KMS-11 (cell line): Measurements from ENCODE around the gene GAB2.

Experiments used
- H2AFZ ChIP-seq: fragments of 200-600 bp; sonication (generic); 2 replicates; pipeline ENCODE4 v1.6.1; 2016; ENCODE audit warnings: antibody characterized with exemption, mixed run types, low read depth
- H3K27ac ChIP-seq: fragments of 200-600 bp; sonication (generic); 2 replicates; pipeline ENCODE4 v1.6.1; 2016; ENCODE audit warnings: mild to moderate bottlenecking, mixed run types
- H3K27me3 ChIP-seq: fragments of 200-600 bp; sonication (generic); 2 replicates; pipeline ENCODE4 v1.6.1; 2017; ENCODE audit warnings: mild to moderate bottlenecking, low read depth, mixed run types, moderate library complexity; ENCODE audit not compliant: insufficient read depth
- H3K36me3 ChIP-seq: fragments of 200-600 bp; sonication (generic); 2 replicates; pipeline ENCODE4 v1.6.1; 2017; ENCODE audit warnings: mild to moderate bottlenecking, mixed run types; ENCODE audit not compliant: insufficient read depth
- H3K4me1 ChIP-seq: fragments of 200-600 bp; sonication (generic); 2 replicates; pipeline ENCODE4 v1.6.1; 2016; ENCODE audit warnings: mild to moderate bottlenecking, low read depth, mixed run types; ENCODE audit not compliant: poor library complexity, severe bottlenecking
- H3K4me2 ChIP-seq: fragments of 200-600 bp; sonication (generic); 2 replicates; pipeline ENCODE4 v1.7.0; 2016; ENCODE audit warnings: mild to moderate bottlenecking, mixed run types
- H3K4me3 ChIP-seq: fragments of 200-600 bp; sonication (generic); IDR thresholded peaks from 2 replicates; pipeline ENCODE4 v1.6.1; 2017; ENCODE audit warnings: low read depth, low read length, mixed read lengths; ENCODE audit not compliant: insufficient read depth
- H3K79me2 ChIP-seq: fragments of 200-600 bp; sonication (generic); 2 replicates; pipeline ENCODE4 v1.6.1; 2016; ENCODE audit warnings: low read depth, mixed run types; ENCODE audit not compliant: insufficient read depth
- H3K9ac ChIP-seq: fragments of 200-600 bp; sonication (generic); 2 replicates; pipeline ENCODE4 v1.6.1; 2016; ENCODE audit warnings: mild to moderate bottlenecking, mixed run types
- H4K20me1 ChIP-seq: fragments of 200-600 bp; sonication (generic); 2 replicates; pipeline ENCODE4 v1.6.1; 2016; ENCODE audit warnings: mild to moderate bottlenecking, mixed run types; ENCODE audit not compliant: insufficient read depth
- CTCF ChIP-seq: fragments of 200-600 bp; sonication (generic); conservative IDR thresholded peaks from 2 replicates; pipeline ENCODE4 v1.6.1; 2017; ENCODE audit warnings: low read depth, mild to moderate bottlenecking, antibody characterized with exemption, low read length, moderate library complexity, mixed read lengths

Gene GAB2

GRCh38 chr11:78339945-78340344, 77.7 kb downstream of the GAB2 start:
- Histone ChIP-seq H3K4me1 (no peaks in the 10 kb centered on the region), H4K20me1 (no peaks in the 10 kb centered on the region), H3K27ac (no peak overlapping the region), H3K4me3 (no peak overlapping the region), H3K79me2 (no peaks in the 10 kb centered on the region), H3K9ac (no peak overlapping the region), H3K27me3 (no peaks in the 10 kb centered on the region), H2AFZ (no peak overlapping the region), H3K4me2 (no peak overlapping the region), H3K36me3 (no peaks in the 10 kb centered on the region)
- no peak for TF ChIP-seq CTCF

- no peak overlapping the region for H3K4me2 ChIP-seq
- no peak for TF ChIP-seq CTCF
- no peaks in the 10 kb centered on the region for H3K27me3 ChIP-seq
- H3K27ac ChIP-seq, result no peak overlapping the region
- H4K20me1 ChIP-seq, result no peaks in the 10 kb centered on the region
- H2AFZ ChIP-seq, result no peak overlapping the region
- no peaks in the 10 kb centered on the region for H3K4me1 ChIP-seq
- H3K9ac ChIP-seq, result no peak overlapping the region
- H3K36me3 ChIP-seq, result no peaks in the 10 kb centered on the region
- H3K79me2 ChIP-seq, result no peaks in the 10 kb centered on the region
- H3K4me3 ChIP-seq, result no peak overlapping the region
Measured at GRCh38 chr11:78339483-78339882, 78.1 kb downstream of the GAB2 start.

GRCh38 chr11:78338702-78339101, 78.9 kb downstream of the GAB2 start:
- no peaks in the 10 kb centered on the region for H3K27me3 ChIP-seq
- no peak overlapping the region for H2AFZ ChIP-seq
- no peak overlapping the region for H3K4me3 ChIP-seq
- no peaks in the 10 kb centered on the region for H4K20me1 ChIP-seq
- no peak overlapping the region for H3K9ac ChIP-seq
- no peak for TF ChIP-seq CTCF
- H3K27ac ChIP-seq, result no peak overlapping the region
- no peaks in the 10 kb centered on the region for H3K36me3 ChIP-seq
- H3K4me1 ChIP-seq, result no peaks in the 10 kb centered on the region
- H3K4me2 ChIP-seq, result no peak overlapping the region
- H3K79me2 ChIP-seq, result no peaks in the 10 kb centered on the region

- Histone ChIP-seq H3K27ac (no peak overlapping the region), H3K27me3 (no peaks in the 10 kb centered on the region), H3K4me1 (no peaks in the 10 kb centered on the region), H3K9ac (no peak overlapping the region), H3K4me3 (no peak overlapping the region), H4K20me1 (no peaks in the 10 kb centered on the region), H3K79me2 (no peaks in the 10 kb centered on the region), H3K36me3 (no peaks in the 10 kb centered on the region), H3K4me2 (no peak overlapping the region), H2AFZ (no peak overlapping the region)
- no peak for TF ChIP-seq CTCF
Measured at GRCh38 chr11:78338138-78338537, 79.5 kb downstream of the GAB2 start.

- H3K27ac ChIP-seq, result no peak overlapping the region
- H3K4me2 ChIP-seq, result no peak overlapping the region
- H3K4me3 ChIP-seq, result no peak overlapping the region
- H2AFZ ChIP-seq, result no peak overlapping the region
- no peak overlapping the region for H3K9ac ChIP-seq
- H3K36me3 ChIP-seq, result no peaks in the 10 kb centered on the region
- no peaks in the 10 kb centered on the region for H3K79me2 ChIP-seq
- peaks cover 4% of the 10 kb centered on the region for H3K4me1 ChIP-seq
- no peak for TF ChIP-seq CTCF
- no peaks in the 10 kb centered on the region for H3K27me3 ChIP-seq
- no peaks in the 10 kb centered on the region for H4K20me1 ChIP-seq
Measured at GRCh38 chr11:78337554-78337924, 80.1 kb downstream of the GAB2 start.
